Kidney (tissue), 14 donors: Measurements from ENCODE around the gene MRPS2. TPM values are rescaled to one million over a fixed set of nuclear protein-coding genes. Genes with fewer than 3 reads are reported as not detected.
"Not testable (repeated sequence)": the region's sequence is repeated elsewhere in the genome, so short reads cannot be mapped to it uniquely, and the experiment has no call there.

Experiments
- DNase-seq, 5 donors: peaks; one replicate each; pipeline ENCODE4 v3.0.0-alpha.2; 2013 to 2020
- FAIRE-seq: peaks from 2 replicates; lab custom pipeline; 2012; peaks lifted over from hg19 to GRCh38; lab: Jason Lieb, UNC
- H3K27ac ChIP-seq, 2 donors: one replicate each; pipeline ENCODE4 v1.7.0; 2013; ENCODE audit warnings: low read depth in 2 of 2, low read length in 2 of 2, inconsistent platforms in 1 of 2
- H3K27me3 ChIP-seq: one replicate; pipeline ENCODE4 v1.7.1; 2013; ENCODE audit warnings: low read length, inconsistent platforms; ENCODE audit not compliant: control insufficient read depth, insufficient read depth
- H3K36me3 ChIP-seq, 3 donors: one replicate each; pipeline versions ENCODE4 v1.7.0 to v1.7.1; 2013; ENCODE audit warnings: low read length in 3 of 3, control low read depth in 1 of 3, inconsistent platforms in 1 of 3; ENCODE audit not compliant: insufficient read depth in 3 of 3, control insufficient read depth in 2 of 3
- H3K4me1 ChIP-seq, 3 donors: one replicate each; pipeline versions ENCODE4 v1.7.0 to v1.7.1; 2013; ENCODE audit warnings: low read length in 3 of 3, inconsistent platforms in 1 of 3, low read depth in 1 of 3; ENCODE audit not compliant: control insufficient read depth in 2 of 3, insufficient read depth in 2 of 3
- H3K4me3 ChIP-seq, 3 donors: one replicate each; pipeline versions ENCODE4 v1.7.0 to v1.8.1; 2013; ENCODE audit warnings: low read length in 3 of 3, control low read depth in 1 of 3, inconsistent platforms in 1 of 3
- H3K9ac ChIP-seq, 3 donors: one replicate each; pipeline versions ENCODE4 v1.7.0 to v1.7.1; 2013; ENCODE audit warnings: low read length in 3 of 3, control low read depth in 1 of 3, inconsistent platforms in 1 of 3
- H3K9me3 ChIP-seq, 3 donors: one replicate each; pipeline versions ENCODE4 v1.7.0 to v1.7.1; 2013; ENCODE audit warnings: low read length in 3 of 3, control low read depth in 1 of 3, inconsistent platforms in 1 of 3; ENCODE audit not compliant: control insufficient read depth in 2 of 3, insufficient read depth in 1 of 3
- intact Hi-C: fragments of 100-400 bp; cut with DNase I; formaldehyde crosslinking; loops from one replicate; pipeline ENCODE4 v1.11.1; 2022
- polyA plus RNA-seq: library from polyadenylated mRNA; stranded (reverse); fragments of 350-450 nt; fragmentation: Illumina TruSeq; extraction: RNeasy Lipid Tissue Mini Kit (QIAGEN cat#74804); gene quantifications from one replicate; pipeline ENCODE4 v1.2.3, GENCODE V29; 2014; ENCODE audit warnings: low read depth, low replicate concordance; ENCODE audit not compliant: insufficient read depth
- total RNA-seq: library from RNA; stranded (reverse); fragmentation: NEBNext Ultra II Directional; extraction: Animal tissue kit (Norgen Biotek cat#: 25700); gene quantifications from one replicate; pipeline ENCODE4 v1.2.1, GENCODE V29; 2021
- TF ChIP-seq, protein P1 (sequence below): IDR thresholded peaks from 3 replicates; pipeline ENCODE4 v1.5.1; 2012; ENCODE audit warnings: mild to moderate bottlenecking, moderate library complexity, borderline replicate concordance; ENCODE audit not compliant: insufficient read depth; ENCODE audit errors: extremely low read depth
- donor health status: control.
- donor health status: control.
- donor health status: control.
- donor health status: control.
- donor health status: control.
- donor health status: DM: yes; HTN: yes; CAD: no.
- donor health status: Normal renal cell carcinoma (clear cell type).

Gene MRPS2
- total and polyA plus RNA-seq, 2 donors from 2014 or later: 29.1 to 92.7 TPM

DNA sequence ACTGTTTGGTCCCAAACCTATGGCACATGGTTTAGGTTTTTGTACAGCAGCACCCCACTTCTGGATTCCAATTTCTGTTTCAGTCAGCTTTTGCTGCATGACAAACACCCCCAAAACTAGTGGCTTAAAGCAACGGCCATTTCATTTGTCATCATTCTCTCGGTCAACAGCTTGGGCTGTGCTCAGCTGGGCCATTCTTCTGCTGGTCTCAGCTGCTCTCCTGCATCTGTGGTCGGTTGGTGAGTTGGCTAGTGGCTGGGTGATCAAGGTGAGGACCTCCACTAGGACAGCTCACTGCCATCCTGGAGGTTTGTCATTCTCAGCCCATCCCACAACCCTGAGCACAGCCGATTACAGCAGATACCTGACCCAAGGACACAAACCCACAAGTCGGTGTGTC lies 45.7 kb upstream of the MRPS2 start:
- Histone ChIP-seq H3K27me3 (no peaks in the 10 kb centered on the region), H3K9ac (no peak overlapping the region), H3K4me1 (no peaks in the 10 kb centered on the region), H3K27ac (no peak overlapping the region), H3K4me3 (no peak overlapping the region), H3K36me3 (no peaks in the 10 kb centered on the region), H3K9me3 (peaks cover 0 to 4% (median 0%) of the 10 kb centered on the region in 3 donors)
- intact Hi-C loops: no loop called here
- TF ChIP-seq, protein P1, sequence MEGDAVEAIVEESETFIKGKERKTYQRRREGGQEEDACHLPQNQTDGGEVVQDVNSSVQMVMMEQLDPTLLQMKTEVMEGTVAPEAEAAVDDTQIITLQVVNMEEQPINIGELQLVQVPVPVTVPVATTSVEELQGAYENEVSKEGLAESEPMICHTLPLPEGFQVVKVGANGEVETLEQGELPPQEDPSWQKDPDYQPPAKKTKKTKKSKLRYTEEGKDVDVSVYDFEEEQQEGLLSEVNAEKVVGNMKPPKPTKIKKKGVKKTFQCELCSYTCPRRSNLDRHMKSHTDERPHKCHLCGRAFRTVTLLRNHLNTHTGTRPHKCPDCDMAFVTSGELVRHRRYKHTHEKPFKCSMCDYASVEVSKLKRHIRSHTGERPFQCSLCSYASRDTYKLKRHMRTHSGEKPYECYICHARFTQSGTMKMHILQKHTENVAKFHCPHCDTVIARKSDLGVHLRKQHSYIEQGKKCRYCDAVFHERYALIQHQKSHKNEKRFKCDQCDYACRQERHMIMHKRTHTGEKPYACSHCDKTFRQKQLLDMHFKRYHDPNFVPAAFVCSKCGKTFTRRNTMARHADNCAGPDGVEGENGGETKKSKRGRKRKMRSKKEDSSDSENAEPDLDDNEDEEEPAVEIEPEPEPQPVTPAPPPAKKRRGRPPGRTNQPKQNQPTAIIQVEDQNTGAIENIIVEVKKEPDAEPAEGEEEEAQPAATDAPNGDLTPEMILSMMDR: no peak
- FAIRE-seq (no peak), DNase-seq (no peak)

DNA sequence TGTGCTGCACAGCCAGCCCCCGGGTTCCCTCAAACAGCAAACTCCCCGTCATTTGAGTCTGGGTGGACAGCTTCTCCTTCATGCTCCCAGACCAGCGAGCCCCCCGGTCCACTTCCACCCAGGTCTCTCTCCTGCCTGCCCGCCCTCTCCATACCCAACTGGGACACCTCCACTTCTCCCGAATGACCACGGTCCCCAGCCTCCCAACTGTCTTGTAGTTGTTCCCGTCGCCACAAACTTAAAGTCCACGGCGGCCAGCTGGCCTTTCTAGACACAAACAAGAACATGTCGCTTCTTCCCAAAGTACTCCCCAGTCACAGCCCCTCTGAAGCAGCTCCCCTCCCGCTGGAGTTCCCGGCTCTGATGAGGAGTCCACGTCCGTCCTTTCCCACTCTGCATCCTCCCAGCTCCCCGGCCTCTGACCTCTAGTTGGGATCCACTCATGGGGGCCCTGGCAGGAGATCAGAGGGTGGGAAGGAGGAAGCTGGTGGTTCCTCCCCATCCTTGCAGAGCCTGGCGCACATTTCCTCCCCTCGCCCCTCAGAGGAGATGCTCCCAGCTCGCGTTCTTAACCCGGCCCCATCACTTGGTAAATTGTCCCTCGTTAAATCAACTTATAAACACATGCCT lies 45.0 kb upstream of the MRPS2 start:
- H3K27me3 ChIP-seq: no peaks in the 10 kb centered on the region
- no peak for FAIRE-seq
- DNase-seq: peak in 1 of 5 donors; percentile 37
- no peaks in the 10 kb centered on the region for H3K4me1 ChIP-seq
- peaks cover 0 to 4% (median 0%) of the 10 kb centered on the region in 3 donors for H3K9me3 ChIP-seq
- H3K9ac ChIP-seq: no peak overlapping the region
- intact Hi-C loops: no loop called here
- H3K4me3 ChIP-seq: no peak overlapping the region
- TF ChIP-seq, protein P1: no peak
- H3K36me3 ChIP-seq: no peaks in the 10 kb centered on the region
- H3K27ac ChIP-seq: no peak overlapping the region

DNA sequence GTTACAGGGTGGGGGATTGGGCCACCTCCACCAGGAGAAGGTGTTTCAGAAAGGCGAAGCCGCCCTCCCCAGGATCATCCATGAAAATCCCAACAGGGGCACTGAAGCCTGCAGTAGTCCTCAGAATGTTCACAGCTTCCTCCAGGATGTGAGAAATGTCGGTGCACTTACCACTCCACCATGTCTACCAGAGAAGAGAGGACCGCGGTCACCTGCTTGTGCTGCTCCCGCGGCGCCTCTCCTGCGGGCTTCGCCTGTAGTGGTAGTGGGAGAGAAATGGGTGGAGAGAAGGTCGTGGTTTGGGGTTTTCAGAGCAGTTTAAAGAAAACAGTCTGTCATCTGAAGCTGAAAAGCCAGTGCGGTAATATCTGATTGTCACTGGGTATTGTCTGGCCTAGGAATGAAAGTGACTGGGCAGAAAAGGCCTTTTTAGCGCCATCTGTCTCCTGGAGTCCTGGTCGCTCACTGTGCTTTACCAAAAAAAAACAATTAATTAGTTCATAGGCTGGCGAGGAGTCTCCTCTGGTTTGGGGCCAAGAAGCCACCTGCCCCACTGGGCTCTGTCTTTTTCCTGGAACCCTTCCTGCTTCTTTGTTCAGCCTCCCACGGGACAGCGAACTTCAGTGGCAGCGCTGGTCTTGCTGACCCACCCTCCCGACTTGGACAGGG lies 43.9 kb upstream of the MRPS2 start:
- peaks cover 0 to 4% (median 0%) of the 10 kb centered on the region in 3 donors for H3K9me3 ChIP-seq
- FAIRE-seq: no peak

DNA sequence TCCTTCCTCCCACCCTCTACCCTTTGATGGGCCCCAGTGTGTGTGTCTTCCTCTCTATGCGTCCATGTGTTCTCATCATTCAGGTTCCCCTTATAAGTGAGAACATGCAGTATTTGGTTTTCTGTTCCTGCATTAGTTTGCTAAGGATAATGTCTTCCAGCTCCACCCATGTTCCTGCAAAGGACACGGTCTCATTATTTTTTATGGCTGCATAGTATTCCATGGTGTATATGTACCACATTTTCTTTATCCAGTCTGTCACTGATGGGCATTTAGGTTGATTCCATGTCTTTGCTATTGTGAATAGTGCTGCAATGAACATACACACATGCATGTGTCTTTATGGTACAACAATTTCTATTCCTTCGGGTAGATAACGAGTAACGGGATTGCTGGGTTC lies 42.0 kb upstream of the MRPS2 start:
- DNase-seq, H3K4me3 ChIP-seq, H3K9ac ChIP-seq, H3K36me3 ChIP-seq, intact Hi-C loops, H3K27ac ChIP-seq, FAIRE-seq, H3K27me3 ChIP-seq, H3K4me1 ChIP-seq, H3K9me3 ChIP-seq: not testable (repeated sequence)

More for the DNA sequence above, 43.9 kb upstream of the MRPS2 start:
- no peaks in the 10 kb centered on the region for H3K4me1 ChIP-seq
- H3K4me3 ChIP-seq: no peak overlapping the region
- TF ChIP-seq, protein P1: no peak
- H3K36me3 ChIP-seq: no peaks in the 10 kb centered on the region
- H3K27me3 ChIP-seq: no peaks in the 10 kb centered on the region
- no peak overlapping the region for H3K27ac ChIP-seq
- intact Hi-C loops: no loop called here
- no peak for DNase-seq
- no peak overlapping the region for H3K9ac ChIP-seq
